ENCODE data around the gene OOSP3.

GRCh38 chr11:59943997-59944714 is 65.6 kb downstream of the OOSP3 start:
- TF ChIP-seq, protein P1, sequence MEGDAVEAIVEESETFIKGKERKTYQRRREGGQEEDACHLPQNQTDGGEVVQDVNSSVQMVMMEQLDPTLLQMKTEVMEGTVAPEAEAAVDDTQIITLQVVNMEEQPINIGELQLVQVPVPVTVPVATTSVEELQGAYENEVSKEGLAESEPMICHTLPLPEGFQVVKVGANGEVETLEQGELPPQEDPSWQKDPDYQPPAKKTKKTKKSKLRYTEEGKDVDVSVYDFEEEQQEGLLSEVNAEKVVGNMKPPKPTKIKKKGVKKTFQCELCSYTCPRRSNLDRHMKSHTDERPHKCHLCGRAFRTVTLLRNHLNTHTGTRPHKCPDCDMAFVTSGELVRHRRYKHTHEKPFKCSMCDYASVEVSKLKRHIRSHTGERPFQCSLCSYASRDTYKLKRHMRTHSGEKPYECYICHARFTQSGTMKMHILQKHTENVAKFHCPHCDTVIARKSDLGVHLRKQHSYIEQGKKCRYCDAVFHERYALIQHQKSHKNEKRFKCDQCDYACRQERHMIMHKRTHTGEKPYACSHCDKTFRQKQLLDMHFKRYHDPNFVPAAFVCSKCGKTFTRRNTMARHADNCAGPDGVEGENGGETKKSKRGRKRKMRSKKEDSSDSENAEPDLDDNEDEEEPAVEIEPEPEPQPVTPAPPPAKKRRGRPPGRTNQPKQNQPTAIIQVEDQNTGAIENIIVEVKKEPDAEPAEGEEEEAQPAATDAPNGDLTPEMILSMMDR (IDR thresholded peaks at IDR 0.05; ENCODE audit: low read length), result no peak
- TF ChIP-seq EZH2 (optimal IDR thresholded peaks at IDR 0.05; ENCODE audit: low read depth, low read length), result no peak
- no peak for TF ChIP-seq EZH2phosphoT487 (IDR thresholded peaks at IDR 0.05; ENCODE audit: low read length)
